HCT116 (cell line): Measurements from ENCODE around the gene PLXDC1. TPM values are rescaled to one million over a fixed set of nuclear protein-coding genes. Genes with fewer than 3 reads are reported as not detected.

Experiments
- ATAC-seq: fragments of 200-7000 bp; cut with Tn5 transposase; 2 replicates; pipeline ENCODE4 v1.9.1; 2020; ENCODE audit warnings: mild to moderate bottlenecking, moderate library complexity
- BruUV-seq: library from RNA; stranded (reverse); fragments of 400-500 nt; replicated peaks from 2 replicates; lab custom pipeline; 2021; lab: Mats Ljungman, UMichigan
- CTCF ChIA-PET: fragments of 300-600 bp; sonication (Branson Sonifier 250); formaldehyde crosslinking; loops from one replicate; lab custom pipeline; 2021; ENCODE audit warnings: antibody characterized with exemption; lab: Charles Lee
- POLR2A ChIA-PET: fragments of 300-600, 350-600 bp; sonication (Branson Sonifier 250); formaldehyde crosslinking; loops from one replicate; lab custom pipeline; 2021; ENCODE audit warnings: antibody characterized with exemption; lab: Charles Lee
- RAD21 ChIA-PET, 2 experiments: fragments of 300-600 bp; sonication (Branson Sonifier 250); formaldehyde crosslinking; loops; one replicate each; lab custom pipeline; 2023; ENCODE audit warnings: low total read pairs in 2 of 2; ENCODE audit not compliant: uncharacterized antibody in 2 of 2, unreplicated experiment in 2 of 2, low non-redundant PET in 1 of 2; lab: Charles Lee
- DNase-seq: peaks from one replicate; pipeline ENCODE4 v3.0.0-alpha.2; 2010; ENCODE audit warnings: low read depth, low spot score
- H2AFZ ChIP-seq: fragments of 200-600 bp; shearing (Covaris generic), sonication (generic); 2 replicates; pipeline ENCODE4 v1.6.1; 2017; ENCODE audit warnings: low read depth, mixed run types, mixed read lengths, antibody characterized with exemption, low read length; ENCODE audit not compliant: poor library complexity, severe bottlenecking
- H3K27ac ChIP-seq: 2 replicates; pipeline ENCODE4 v1.5.1; 2012; ENCODE audit warnings: low read depth, low read length
- H3K27me3 ChIP-seq: fragments of 200-600 bp; sonication (generic); 2 replicates; pipeline ENCODE4 v1.6.1; 2016; ENCODE audit warnings: mixed run types, low read length, mixed read lengths; ENCODE audit not compliant: insufficient read depth
- H3K36me3 ChIP-seq, 2 experiments: fragments of 200-500 bp in 1 of 2; fragments of 200-600 bp in 1 of 2; sonication (Bioruptor generic) in 1 of 2; sonication (generic) in 1 of 2; 2 replicates each; pipeline versions ENCODE4 v1.5.1 to v1.6.1; 2014 to 2016; ENCODE audit warnings: low read length in 2 of 2, inconsistent platforms in 1 of 2, mixed read lengths in 1 of 2, mixed run types in 1 of 2; ENCODE audit not compliant: insufficient read depth in 2 of 2, control insufficient read depth in 1 of 2
- H3K4me1 ChIP-seq, 2 experiments: fragments of 200-600 bp in 1 of 2; sonication (generic) in 1 of 2; 2 replicates each; pipeline versions ENCODE4 v1.5.1 to v1.6.1; 2012 to 2017; ENCODE audit warnings: low read length in 2 of 2, inconsistent platforms in 1 of 2, mild to moderate bottlenecking in 1 of 2, mixed read lengths in 1 of 2, mixed run types in 1 of 2, moderate library complexity in 1 of 2; ENCODE audit not compliant: insufficient read depth in 2 of 2, control insufficient read depth in 1 of 2
- H3K4me2 ChIP-seq: fragments of 200-600 bp; sonication (generic); 2 replicates; pipeline ENCODE4 v1.6.1; 2017; ENCODE audit warnings: mixed run types, low read length, mixed read lengths
- H3K4me3 ChIP-seq, 2 experiments: fragments of 200-600 bp in 1 of 2; sonication (generic) in 1 of 2; replicated peaks in 1 of 2; 2 replicates each; pipeline ENCODE4 v1.5.1; 2011 to 2016; ENCODE audit warnings: low read length in 2 of 2, control low read depth in 1 of 2, low read depth in 1 of 2, mild to moderate bottlenecking in 1 of 2, mixed read lengths in 1 of 2, mixed run types in 1 of 2
- H3K79me2 ChIP-seq: fragments of 200-600 bp; sonication (generic); 2 replicates; pipeline ENCODE4 v1.6.1; 2017; ENCODE audit warnings: mild to moderate bottlenecking, mixed run types, low read length, moderate library complexity, mixed read lengths; ENCODE audit not compliant: insufficient read depth
- H3K9ac ChIP-seq: fragments of 200-600 bp; sonication (generic); 2 replicates; pipeline ENCODE4 v1.6.1; 2016; ENCODE audit warnings: low read length, mixed read lengths
- H3K9me2 ChIP-seq: fragments of 200-600 bp; sonication (generic), shearing (Covaris generic); 2 replicates; pipeline ENCODE4 v1.6.1; 2017; ENCODE audit warnings: mixed run types, mild to moderate bottlenecking, moderate library complexity; ENCODE audit not compliant: insufficient read depth
- H3K9me3 ChIP-seq, 2 experiments: fragments of 200-500 bp in 1 of 2; fragments of 200-600 bp in 1 of 2; sonication (Bioruptor generic) in 1 of 2; sonication (generic) in 1 of 2; 2 replicates each; pipeline ENCODE4 v1.6.1; 2014 to 2017; ENCODE audit warnings: low read length in 2 of 2, mixed read lengths in 2 of 2, inconsistent platforms in 1 of 2, low read depth in 1 of 2, mild to moderate bottlenecking in 1 of 2, mixed run types in 1 of 2, moderate library complexity in 1 of 2; ENCODE audit not compliant: control insufficient read depth in 1 of 2, insufficient read depth in 1 of 2
- H4K20me1 ChIP-seq: fragments of 200-600 bp; sonication (generic), shearing (Covaris generic); 2 replicates; pipeline ENCODE4 v1.6.1; 2017; ENCODE audit warnings: mixed run types, mild to moderate bottlenecking, moderate library complexity; ENCODE audit not compliant: insufficient read depth
- ATF3 ChIP-seq: IDR thresholded peaks from 2 replicates; pipeline ENCODE4 v1.6.1; 2012
- CBX3 ChIP-seq: IDR thresholded peaks from 2 replicates; pipeline ENCODE4 v1.6.1; 2012; ENCODE audit warnings: low read depth
- CEBPB ChIP-seq: IDR thresholded peaks from 2 replicates; pipeline ENCODE4 v1.6.1; 2012; ENCODE audit warnings: low read depth
- EGR1 ChIP-seq: IDR thresholded peaks from 2 replicates; pipeline ENCODE4 v1.6.1; 2012; ENCODE audit warnings: low read depth
- FOSL1 ChIP-seq: IDR thresholded peaks from 2 replicates; pipeline ENCODE4 v1.6.1; 2012; ENCODE audit warnings: low read depth
- JUND ChIP-seq: IDR thresholded peaks from 2 replicates; pipeline ENCODE4 v1.6.1; 2012
- MAX ChIP-seq: IDR thresholded peaks from 2 replicates; pipeline ENCODE4 v1.6.1; 2012
- REST ChIP-seq: IDR thresholded peaks from 2 replicates; pipeline ENCODE4 v1.6.1; 2012; ENCODE audit warnings: low read depth
- SP1 ChIP-seq: IDR thresholded peaks from 2 replicates; pipeline ENCODE4 v1.6.1; 2012; ENCODE audit warnings: low read depth
- SRF ChIP-seq: IDR thresholded peaks from 2 replicates; pipeline ENCODE4 v1.6.1; 2012; ENCODE audit warnings: low read depth
- TCF7L2 ChIP-seq: IDR thresholded peaks from 2 replicates; pipeline ENCODE4 v1.7.0; 2011; ENCODE audit warnings: borderline replicate concordance, inconsistent platforms; ENCODE audit not compliant: insufficient read depth, insufficient read length; ENCODE audit errors: extremely low read depth
- YY1 ChIP-seq: IDR thresholded peaks from 2 replicates; pipeline ENCODE4 v1.6.1; 2011; ENCODE audit warnings: low read length, low read depth, moderate library complexity, mild to moderate bottlenecking; ENCODE audit not compliant: insufficient replicate concordance; ENCODE audit errors: extremely low read depth
- ZBTB33 ChIP-seq: IDR thresholded peaks from 2 replicates; pipeline ENCODE4 v1.6.1; 2011; ENCODE audit warnings: mild to moderate bottlenecking, low read length, moderate library complexity; ENCODE audit not compliant: insufficient replicate concordance; ENCODE audit errors: extremely low read depth
- ZNF274 ChIP-seq: fragments of 200-500 bp; sonication (Bioruptor generic); IDR thresholded peaks from 2 replicates; pipeline ENCODE4 v1.6.1; 2014; ENCODE audit warnings: mild to moderate bottlenecking, low read depth, low read length, inconsistent platforms
- intact Hi-C: fragments of 100-400 bp; cut with micrococcal nuclease; formaldehyde crosslinking; loops from 2 replicates; pipeline ENCODE4 v1.10.0; 2022
- total RNA-seq: library from RNA; stranded (reverse); gene quantifications from one replicate; pipeline ENCODE4 v1.2.1, GENCODE V29; 2021; ENCODE audit not compliant: unreplicated experiment

Gene PLXDC1
- total RNA-seq, 1 experiment from 2014 or later = 1.8 TPM

GRCh38 chr17:39181303-39181702 is 29.9 kb upstream of the PLXDC1 start:
- CTCF ChIA-PET = no interaction called here
- no peaks in the 10 kb centered on the region for H3K9me2 ChIP-seq
- peaks cover 6 to 25% of the 10 kb centered on the region in 2 experiments; a peak in 3 of 4 replicates for H3K36me3 ChIP-seq
- no TSS peak for BruUV-seq
- H3K4me3 ChIP-seq = no peak overlapping the region
- no peak for TF ChIP-seq TCF7L2
- no peak for TF ChIP-seq EGR1
- no peak for TF ChIP-seq JUND
- TF ChIP-seq FOSL1 = no peak
- TF ChIP-seq CBX3 = no peak
- TF ChIP-seq SRF = no peak
- no peak for TF ChIP-seq ATF3
- TF ChIP-seq ZNF274 = no peak
- no peak for TF ChIP-seq SP1
- TF ChIP-seq ZBTB33 = no peak
- TF ChIP-seq MAX = no peak
- TF ChIP-seq YY1 = no peak
- TF ChIP-seq CEBPB = no peak
- no peak for TF ChIP-seq REST
- TF ChIP-seq, all 23 proteins: peak for 0
- Histone ChIP-seq H3K9ac (no peak overlapping the region), H3K4me2 (no peak overlapping the region), H3K9me3 (no peaks in the 10 kb centered on the region), H3K27ac (no peak overlapping the region), H3K27me3 (no peaks in the 10 kb centered on the region), H3K79me2 (no peaks in the 10 kb centered on the region), H4K20me1 (no peaks in the 10 kb centered on the region), H3K4me1 (peaks cover 5 to 15% of the 10 kb centered on the region in 2 experiments; a peak in 3 of 4 replicates), H2AFZ (no peak overlapping the region)
- POLR2A ChIA-PET = no interaction called here
- RAD21 ChIA-PET = no interaction called here
- ATAC-seq = no peak
- no peak for DNase-seq
- intact Hi-C loops = no loop called here
